Lower lobe of right lung (tissue), 2 donors: ENCODE results near the gene DENND2D. TPM values are rescaled to one million over a fixed set of nuclear protein-coding genes. Genes with fewer than 3 reads are reported as not detected.

Source experiments
- ATAC-seq, 2 donors: fragments of 200-7000 bp; cut with Tn5 transposase; one replicate each; pipeline ENCODE4 v1.9.1; 2020 to 2022; ENCODE audit warnings: mild to moderate bottlenecking in 2 of 2, moderate library complexity in 2 of 2
- DNase-seq: peaks from one replicate; pipeline ENCODE4 v3.0.0-alpha.2; 2020
- H3K27ac ChIP-seq: fragments of 200-600 bp; one replicate; pipeline ENCODE4 v1.8.0; 2022
- H3K27me3 ChIP-seq: fragments of 200-600 bp; one replicate; pipeline ENCODE4 v1.8.0; 2022; ENCODE audit warnings: low read depth
- H3K36me3 ChIP-seq: fragments of 200-600 bp; one replicate; pipeline ENCODE4 v1.8.0; 2022; ENCODE audit warnings: mild to moderate bottlenecking
- H3K4me1 ChIP-seq: fragments of 200-600 bp; one replicate; pipeline ENCODE4 v1.8.0; 2022
- H3K4me3 ChIP-seq: fragments of 200-600 bp; one replicate; pipeline ENCODE4 v1.8.0; 2022; ENCODE audit warnings: mild to moderate bottlenecking
- H3K9me3 ChIP-seq: fragments of 200-600 bp; one replicate; pipeline ENCODE4 v1.8.0; 2022
- CTCF ChIP-seq: fragments of 200-600 bp; IDR thresholded peaks from one replicate; pipeline ENCODE4 v1.8.0; 2022; ENCODE audit warnings: antibody characterized with exemption, mild to moderate bottlenecking
- intact Hi-C: fragments of 100-400 bp; cut with DNase I; formaldehyde crosslinking; loops from one replicate; pipeline ENCODE4 v1.11.0; 2022
- total RNA-seq: library from RNA; stranded (reverse); fragmentation: NEBNext Ultra II Directional; extraction: Animal tissue kit (Norgen Biotek cat#: 25700); gene quantifications from one replicate; pipeline ENCODE4 v1.2.1, GENCODE V29; 2021
- donor health status: DM: no; HTN: yes; CAD: no; lungs with severe emphysema.

Gene DENND2D
- total RNA-seq, 1 donor from 2014 or later = 113 TPM

- TF ChIP-seq CTCF = no peak
- no peak overlapping the region for H3K27ac ChIP-seq
Measured at GRCh38 chr1:111221276-111221632, 20.8 kb upstream of the DENND2D start.

GRCh38 chr1:111220302-111220890 lies 19.9 kb upstream of the DENND2D start:
- no peaks in the 10 kb centered on the region for H3K27me3 ChIP-seq
- intact Hi-C loops = loop anchor here (10.0 kb wide), 1 partner anchor 184 kb away; no protein-coding TSS in a partner anchor
- ATAC-seq (no peak), DNase-seq (no peak)
- H3K4me3 ChIP-seq = no peak overlapping the region
- no peaks in the 10 kb centered on the region for H3K36me3 ChIP-seq
- TF ChIP-seq CTCF = no peak
- H3K9me3 ChIP-seq = no peaks in the 10 kb centered on the region
- H3K4me1 ChIP-seq = peaks cover 64% of the 10 kb centered on the region
- H3K27ac ChIP-seq = no peak overlapping the region

More at GRCh38 chr1:111221276-111221632, 20.8 kb upstream of the DENND2D start:
- Histone ChIP-seq H3K4me1 (peaks cover 63% of the 10 kb centered on the region), H3K4me3 (no peak overlapping the region), H3K9me3 (no peaks in the 10 kb centered on the region), H3K27me3 (no peaks in the 10 kb centered on the region), H3K36me3 (no peaks in the 10 kb centered on the region)
- ATAC-seq (no peak), DNase-seq (no peak)
- intact Hi-C loops = loop anchor here (10.0 kb wide), 1 partner anchor 184 kb away; no protein-coding TSS in a partner anchor

GRCh38 chr1:111219557-111220286 lies 19.3 kb upstream of the DENND2D start:
- Histone ChIP-seq H3K27me3 (no peaks in the 10 kb centered on the region), H3K9me3 (no peaks in the 10 kb centered on the region), H3K27ac (no peak overlapping the region), H3K36me3 (no peaks in the 10 kb centered on the region), H3K4me3 (no peak overlapping the region), H3K4me1 (peaks cover 69% of the 10 kb centered on the region)
- no peak for TF ChIP-seq CTCF
- DNase-seq (no peak), ATAC-seq (no peak)
- intact Hi-C loops = loop anchor here (10.0 kb wide), 1 partner anchor 185 kb away; no protein-coding TSS in a partner anchor

GRCh38 chr1:111218701-111219556 lies 18.5 kb upstream of the DENND2D start:
- ATAC-seq = no peak
- no peak for TF ChIP-seq CTCF
- intact Hi-C loops = no loop called here

GRCh38 chr1:111217183-111217910 lies 16.9 kb upstream of the DENND2D start:
- intact Hi-C loops = no loop called here
- H3K27ac ChIP-seq = no peak overlapping the region
- TF ChIP-seq CTCF = no peak
- no peaks in the 10 kb centered on the region for H3K27me3 ChIP-seq
- H3K36me3 ChIP-seq = no peaks in the 10 kb centered on the region
- H3K4me1 ChIP-seq = peaks cover 62% of the 10 kb centered on the region
- H3K4me3 ChIP-seq = no peak overlapping the region
- DNase-seq (no peak), ATAC-seq (no peak)
- H3K9me3 ChIP-seq = no peaks in the 10 kb centered on the region

More at GRCh38 chr1:111218701-111219556, 18.5 kb upstream of the DENND2D start:
- H3K4me1 ChIP-seq = peaks cover 69% of the 10 kb centered on the region
- no peaks in the 10 kb centered on the region for H3K27me3 ChIP-seq
- no peak for DNase-seq
- H3K4me3 ChIP-seq = no peak overlapping the region
- no peak overlapping the region for H3K27ac ChIP-seq
- H3K36me3 ChIP-seq = no peaks in the 10 kb centered on the region
- H3K9me3 ChIP-seq = no peaks in the 10 kb centered on the region
